OCI-LY3 (cell line): ENCODE measurements around the gene SFXN5.

Source experiments
- EZH2phosphoT487 ChIP-seq: fragments of 200-600 bp; shearing (Covaris generic); IDR thresholded peaks from 2 replicates; pipeline ENCODE4 v1.6.1; 2018; ENCODE audit warnings: antibody characterized with exemption, mixed run types, low read depth
- TF ChIP-seq, protein P1 (sequence below): fragments of 200-600, 300-600 bp; sonication (generic); IDR thresholded peaks from 2 replicates; pipeline ENCODE4 v1.5.1; 2014; ENCODE audit warnings: antibody characterized with exemption, low read length, low read depth

DNA sequence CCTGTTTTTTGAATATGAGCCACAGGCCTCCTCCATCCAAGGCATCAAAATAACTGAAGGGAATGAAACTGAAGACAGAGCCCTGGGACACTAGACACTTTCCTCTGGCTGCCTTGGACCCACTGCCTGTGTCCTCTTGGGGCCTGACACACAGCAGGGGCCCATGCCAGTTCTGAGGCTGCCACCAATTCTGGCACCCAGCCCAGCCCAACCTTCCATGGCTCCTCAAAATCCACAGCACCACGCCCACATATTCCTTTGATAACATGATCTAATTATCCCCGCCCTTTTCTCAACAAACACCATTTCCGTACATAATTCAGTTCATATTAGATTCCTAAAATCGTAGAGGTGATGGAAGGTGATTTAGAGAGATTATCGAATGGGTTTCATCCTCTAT, 90.0 kb downstream of the SFXN5 start:
- TF ChIP-seq, protein P1, sequence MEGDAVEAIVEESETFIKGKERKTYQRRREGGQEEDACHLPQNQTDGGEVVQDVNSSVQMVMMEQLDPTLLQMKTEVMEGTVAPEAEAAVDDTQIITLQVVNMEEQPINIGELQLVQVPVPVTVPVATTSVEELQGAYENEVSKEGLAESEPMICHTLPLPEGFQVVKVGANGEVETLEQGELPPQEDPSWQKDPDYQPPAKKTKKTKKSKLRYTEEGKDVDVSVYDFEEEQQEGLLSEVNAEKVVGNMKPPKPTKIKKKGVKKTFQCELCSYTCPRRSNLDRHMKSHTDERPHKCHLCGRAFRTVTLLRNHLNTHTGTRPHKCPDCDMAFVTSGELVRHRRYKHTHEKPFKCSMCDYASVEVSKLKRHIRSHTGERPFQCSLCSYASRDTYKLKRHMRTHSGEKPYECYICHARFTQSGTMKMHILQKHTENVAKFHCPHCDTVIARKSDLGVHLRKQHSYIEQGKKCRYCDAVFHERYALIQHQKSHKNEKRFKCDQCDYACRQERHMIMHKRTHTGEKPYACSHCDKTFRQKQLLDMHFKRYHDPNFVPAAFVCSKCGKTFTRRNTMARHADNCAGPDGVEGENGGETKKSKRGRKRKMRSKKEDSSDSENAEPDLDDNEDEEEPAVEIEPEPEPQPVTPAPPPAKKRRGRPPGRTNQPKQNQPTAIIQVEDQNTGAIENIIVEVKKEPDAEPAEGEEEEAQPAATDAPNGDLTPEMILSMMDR, result no peak
- TF ChIP-seq EZH2phosphoT487, result no peak
